ENCODE data around the gene SART3.

DNA sequence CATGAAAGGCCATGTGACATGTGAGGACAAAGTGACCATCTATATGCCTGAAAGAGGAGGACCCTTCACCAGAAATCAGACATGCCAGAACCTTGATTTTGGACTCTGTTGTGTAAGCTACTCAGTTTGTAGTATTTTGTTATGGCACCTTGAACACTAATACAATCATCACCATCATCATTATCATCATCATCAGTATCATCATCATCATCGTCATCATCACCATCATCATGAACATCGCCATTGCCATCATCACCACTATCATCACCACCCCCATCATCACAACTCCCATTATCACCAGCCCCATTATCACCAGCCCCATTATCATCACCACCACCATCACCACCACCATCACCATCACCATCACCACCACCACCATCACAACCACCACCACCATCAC, 17.3 kb upstream of the SART3 start:
- no peak for TF ChIP-seq CTCF (IDR thresholded peaks at IDR 0.05)
- no peak for TF ChIP-seq POLR2A (IDR thresholded peaks at IDR 0.05)
